Stimulated activated CD4-positive, alpha-beta T cell treated with anti-CD3 and anti-CD28 coated beads, TNF-alpha, amount 100 ng/mL, for 4 hours (primary cell): Measurements from ENCODE around the gene PEF1.

Experiments used
- DNase-seq, 3 experiments: peaks; one replicate each; pipeline ENCODE4 v3.0.0-alpha.2; 2020; ENCODE audit warnings: low read depth in 3 of 3

The PEF1 gene

GRCh38 chr1:31584869-31585735 is 59.6 kb downstream of the PEF1 start:
- no peak for DNase-seq

- DNase-seq: no peak
These were observed 60.4 kb downstream of the PEF1 start for GRCh38 chr1:31583995-31584868.

- DNase-seq: no peak
These were observed 61.3 kb downstream of the PEF1 start for GRCh38 chr1:31583082-31583994.

- no peak for DNase-seq
These were observed 62.6 kb downstream of the PEF1 start for GRCh38 chr1:31581821-31582810.

GRCh38 chr1:31580891-31581603 is 63.6 kb downstream of the PEF1 start:
- no peak for DNase-seq

- DNase-seq: no peak
These were observed 64.2 kb downstream of the PEF1 start for GRCh38 chr1:31580513-31580870.
